ENCODE measurements around the gene P2RY13.

P2RY13 gene

GRCh38 chr3:151305060-151305774 is 24.1 kb downstream of the P2RY13 start:
- peak; percentile 69 for TF ChIP-seq ISL1 (CRISPR knock-in tag; IDR thresholded peaks at IDR 0.05)
- TF ChIP-seq CREB5 (CRISPR knock-in tag; IDR thresholded peaks at IDR 0.05; ENCODE audit: low read depth), result peak; percentile 69
- peak; percentile 93; the same call in 1 of the 2 replicates for TF ChIP-seq PATZ1 (CRISPR knock-in tag; IDR thresholded peaks at IDR 0.05; ENCODE audit: borderline replicate concordance)
- TF ChIP-seq ZNF8 (CRISPR knock-in tag; IDR thresholded peaks at IDR 0.05), result peak; percentile 22; the same call in 1 of the 2 replicates
- TF ChIP-seq CSDC2 (CRISPR knock-in tag; IDR thresholded peaks at IDR 0.05), result no peak

GRCh38 chr3:151303751-151304150 is 25.6 kb downstream of the P2RY13 start:
- no peak for TF ChIP-seq TOX (CRISPR knock-in tag; IDR thresholded peaks at IDR 0.05; ENCODE audit: borderline replicate concordance)
- no peak for TF ChIP-seq ZNF565 (CRISPR knock-in tag; conservative IDR thresholded peaks at IDR 0.05; ENCODE audit: low read depth)
- no peak for TF ChIP-seq ISL1 (CRISPR knock-in tag; IDR thresholded peaks at IDR 0.05)
- no peak for TF ChIP-seq CREB5 (CRISPR knock-in tag; IDR thresholded peaks at IDR 0.05; ENCODE audit: low read depth)
- no peak for TF ChIP-seq ZFP30 (CRISPR knock-in tag; IDR thresholded peaks at IDR 0.05)
- no peak for TF ChIP-seq RARB (CRISPR knock-in tag; IDR thresholded peaks at IDR 0.05)
- TF ChIP-seq POU6F1 (CRISPR knock-in tag; IDR thresholded peaks at IDR 0.05; ENCODE audit: borderline replicate concordance, low read depth), result no peak
- no peak for TF ChIP-seq PPARA (CRISPR knock-in tag; IDR thresholded peaks at IDR 0.05; ENCODE audit: borderline replicate concordance)
- TF ChIP-seq PATZ1 (CRISPR knock-in tag; IDR thresholded peaks at IDR 0.05; ENCODE audit: borderline replicate concordance), result no peak
- no peak for TF ChIP-seq ESRRG (CRISPR knock-in tag; IDR thresholded peaks at IDR 0.05)
- no peak for TF ChIP-seq ZNF8 (CRISPR knock-in tag; IDR thresholded peaks at IDR 0.05)
- no peak for TF ChIP-seq ARNTL (CRISPR knock-in tag; IDR thresholded peaks at IDR 0.05; ENCODE audit: borderline replicate concordance, low read depth)
- TF ChIP-seq GLIS3 (CRISPR knock-in tag; IDR thresholded peaks at IDR 0.05), result no peak
- TF ChIP-seq ZC3H10 (CRISPR knock-in tag; IDR thresholded peaks at IDR 0.05), result no peak
- TF ChIP-seq CSRNP3 (CRISPR knock-in tag; IDR thresholded peaks at IDR 0.05), result no peak
- no peak for TF ChIP-seq SNAI2 (CRISPR knock-in tag; IDR thresholded peaks at IDR 0.05)
- no peak for TF ChIP-seq CSDC2 (CRISPR knock-in tag; IDR thresholded peaks at IDR 0.05)
- no peak for TF ChIP-seq TSHZ2 (CRISPR knock-in tag; IDR thresholded peaks at IDR 0.05)
- TF ChIP-seq OSR1 (CRISPR knock-in tag; IDR thresholded peaks at IDR 0.05), result no peak
- TF ChIP-seq TCF4 (CRISPR knock-in tag; IDR thresholded peaks at IDR 0.05; ENCODE audit: borderline replicate concordance), result no peak
- no peak for ATAC-seq

More at GRCh38 chr3:151305060-151305774, 24.1 kb downstream of the P2RY13 start:
- ATAC-seq, result peak; percentile 96
